HG03575 (cell line): ENCODE results near the gene SALL3.

Experiments
- ATAC-seq: cut with Tn5 transposase; IDR thresholded peaks from one replicate; pipeline ENCODE4 v1.9.1; 2021; ENCODE audit not compliant: unreplicated experiment, insufficient number of reproducible peaks, low FRiP score; ENCODE audit errors: extremely low read depth

SALL3 gene

GRCh38 chr18:78977637-78978348 lies 1.8 kb upstream of the SALL3 start:
- no peak for ATAC-seq

GRCh38 chr18:78978349-78979055 lies 1.1 kb upstream of the SALL3 start:
- no peak for ATAC-seq

- no peak for ATAC-seq
These were observed 425 bp upstream of the SALL3 start for GRCh38 chr18:78979056-78979729.

GRCh38 chr18:78980279-78980771 lies 707 bp downstream of the SALL3 start:
- no peak for ATAC-seq

- no peak for ATAC-seq
These were observed 1.3 kb downstream of the SALL3 start for GRCh38 chr18:78980777-78981380.

- ATAC-seq: no peak
These were observed 1.8 kb downstream of the SALL3 start for GRCh38 chr18:78981394-78981831.

GRCh38 chr18:78981989-78982620 lies 2.5 kb downstream of the SALL3 start:
- ATAC-seq: no peak

GRCh38 chr18:78983512-78983911 lies 3.9 kb downstream of the SALL3 start:
- no peak for ATAC-seq

- no peak for ATAC-seq
These were observed 5.5 kb downstream of the SALL3 start for GRCh38 chr18:78984941-78985784.

GRCh38 chr18:78986018-78986481 lies 6.4 kb downstream of the SALL3 start:
- ATAC-seq: no peak

GRCh38 chr18:78991446-78991845 lies 11.8 kb downstream of the SALL3 start:
- ATAC-seq: no peak

GRCh38 chr18:78992041-78993011 lies 12.7 kb downstream of the SALL3 start:
- ATAC-seq: no peak

GRCh38 chr18:78993014-78993926 lies 13.7 kb downstream of the SALL3 start:
- no peak for ATAC-seq

- ATAC-seq: no peak
These were observed 14.4 kb downstream of the SALL3 start for GRCh38 chr18:78994000-78994399.

GRCh38 chr18:78994531-78994930 lies 14.9 kb downstream of the SALL3 start:
- no peak for ATAC-seq

GRCh38 chr18:78994977-78995582 lies 15.5 kb downstream of the SALL3 start:
- no peak for ATAC-seq
